HepG2 (cell line): ENCODE measurements around the gene CTPS2. TPM values are rescaled to one million over a fixed set of nuclear protein-coding genes. Genes with fewer than 3 reads are reported as not detected.
"Not testable (repeated sequence)": the region's sequence is repeated elsewhere in the genome, so short reads cannot be mapped to it uniquely, and the experiment has no call there.

Experiments used
- ATAC-seq: fragments of 200-7000 bp; cut with Tn5 transposase; 3 replicates; pipeline ENCODE4 v1.9.1; 2020; ENCODE audit warnings: mild to moderate bottlenecking, moderate library complexity
- BruUV-seq: library from RNA; stranded (reverse); fragments of 400-500 nt; replicated peaks from 2 replicates; lab custom pipeline; 2021; lab: Mats Ljungman, UMichigan
- CTCF ChIA-PET: fragments of 300-600 bp; formaldehyde crosslinking; extraction: SDS; loops from one replicate; lab custom pipeline; 2021; ENCODE audit warnings: low total read pairs, inconsistent platforms, low intra/inter-chr PET ratio; lab: Yijun Ruan, JAX
- POLR2A ChIA-PET: fragments of 350-600 bp; sonication (Branson Sonifier 250); formaldehyde crosslinking; loops from one replicate; lab custom pipeline; 2020; ENCODE audit warnings: antibody characterized with exemption, inconsistent platforms; lab: Yijun Ruan, JAX
- DNase-seq: peaks from one replicate; pipeline ENCODE4 v3.0.0-alpha.2; 2015; ENCODE audit warnings: low spot score
- FAIRE-seq: peaks from 3 replicates; lab custom pipeline; 2011; peaks lifted over from hg19 to GRCh38; lab: Jason Lieb, UNC
- H2AFZ ChIP-seq: one replicate; pipeline ENCODE4 v1.6.1; 2011; ENCODE audit warnings: low read length, inconsistent platforms
- H3K27ac ChIP-seq: fragments of 300-600 bp; 3 replicates; pipeline ENCODE4 v1.8.0; 2011; ENCODE audit warnings: mixed run types, mild to moderate bottlenecking, mixed read lengths, low read length, inconsistent platforms; ENCODE audit not compliant: insufficient read depth; ENCODE audit errors: extremely low read length
- H3K27me3 ChIP-seq, 2 experiments: fragments of 200-600 bp in 1 of 2; 2 replicates in 1 of 2; 3 replicates in 1 of 2; pipeline versions ENCODE4 v1.6.0 to v1.8.0; 2011; ENCODE audit warnings: low read length in 2 of 2, mild to moderate bottlenecking in 2 of 2, moderate library complexity in 2 of 2, inconsistent platforms in 1 of 2; ENCODE audit not compliant: insufficient read depth in 2 of 2, control insufficient read depth in 1 of 2
- H3K36me3 ChIP-seq, 2 experiments: fragments of 200-600 bp in 1 of 2; replicated peaks in 1 of 2; 2 replicates in 1 of 2; 3 replicates in 1 of 2; pipeline versions ENCODE4 v1.5.1 to v1.8.0; 2011; ENCODE audit warnings: low read length in 2 of 2, inconsistent platforms in 1 of 2; ENCODE audit not compliant: insufficient read depth in 2 of 2, control insufficient read depth in 1 of 2
- H3K4me1 ChIP-seq: 2 replicates; pipeline ENCODE4 v1.5.1; 2012; ENCODE audit warnings: low read length, inconsistent platforms; ENCODE audit not compliant: insufficient read depth
- H3K4me2 ChIP-seq: 2 replicates; pipeline ENCODE4 v1.6.0; 2011; ENCODE audit warnings: low read depth, low read length, inconsistent platforms
- H3K4me3 ChIP-seq, 3 experiments: fragments of 200-600 bp in 1 of 3; sonication (generic), shearing (Covaris generic) in 1 of 3; replicated peaks in 1 of 3; 2 replicates each; pipeline ENCODE4 v1.5.1; 2011 to 2016; ENCODE audit warnings: low read length in 3 of 3, inconsistent platforms in 2 of 3, low read depth in 2 of 3, mild to moderate bottlenecking in 2 of 3, control low read depth in 1 of 3, mixed read lengths in 1 of 3; ENCODE audit not compliant: insufficient read depth in 1 of 3
- H3K79me2 ChIP-seq: one replicate; pipeline ENCODE4 v1.6.1; 2011; ENCODE audit warnings: low read length, inconsistent platforms; ENCODE audit not compliant: insufficient read depth
- H3K9ac ChIP-seq: 2 replicates; pipeline ENCODE4 v1.6.0; 2011; ENCODE audit warnings: mild to moderate bottlenecking, low read depth, low read length, inconsistent platforms; ENCODE audit not compliant: insufficient read depth
- H3K9me3 ChIP-seq: 2 replicates; pipeline ENCODE4 v1.5.1; 2012; ENCODE audit warnings: mild to moderate bottlenecking, low read length
- H4K20me1 ChIP-seq: 2 replicates; pipeline ENCODE4 v1.6.0; 2011; ENCODE audit warnings: inconsistent platforms, mild to moderate bottlenecking, low read length, moderate library complexity; ENCODE audit not compliant: insufficient read depth
- ARNTL ChIP-seq: sonication (generic); formaldehyde crosslinking; IDR thresholded peaks from 2 replicates; pipeline ENCODE4 v1.4.0; 2020; ENCODE audit warnings: mild to moderate bottlenecking, missing genetic modification reagents
- KLF16 ChIP-seq, 2 experiments: sonication (generic) in 1 of 2; formaldehyde crosslinking in 1 of 2; IDR thresholded peaks; 2 replicates each; pipeline versions ENCODE4 v1.6.1 to v1.8.0; 2016 to 2023; ENCODE audit warnings: missing genetic modification reagents in 2 of 2, missing compliant biosample characterization in 1 of 2
- NR2F1 ChIP-seq, 2 experiments: fragments of 450-650 bp in 1 of 2; formaldehyde crosslinking in 1 of 2; IDR thresholded peaks; 2 replicates each; pipeline versions ENCODE4 v1.5.0 to v1.6.1; 2016 to 2020; ENCODE audit warnings: mild to moderate bottlenecking in 1 of 2, missing compliant biosample characterization in 1 of 2, missing genetic modification reagents in 1 of 2, moderate library complexity in 1 of 2
- NR2F6 ChIP-seq, 2 experiments: IDR thresholded peaks; 2 replicates each; pipeline ENCODE4 v1.6.1; 2016; ENCODE audit warnings: antibody characterized with exemption in 1 of 2, mild to moderate bottlenecking in 1 of 2
- RARA ChIP-seq: IDR thresholded peaks from 2 replicates; pipeline ENCODE4 v1.6.1; 2016; ENCODE audit warnings: missing genetic modification reagents, missing compliant biosample characterization
- RXRB ChIP-seq: IDR thresholded peaks from 2 replicates; pipeline ENCODE4 v1.6.1; 2016; ENCODE audit warnings: borderline replicate concordance, missing genetic modification reagents, missing compliant biosample characterization
- SOX5 ChIP-seq: IDR thresholded peaks from 2 replicates; pipeline ENCODE4 v1.6.1; 2016; ENCODE audit warnings: borderline replicate concordance
- TEAD3 ChIP-seq: optimal IDR thresholded peaks from 2 replicates; pipeline ENCODE3; 2016; ENCODE audit warnings: borderline replicate concordance
- ZNF12 ChIP-seq: sonication (generic); formaldehyde crosslinking; IDR thresholded peaks from 2 replicates; pipeline ENCODE4 v1.5.0; 2020; ENCODE audit warnings: missing genetic modification reagents
- WGBS: methylation state at CpG from one replicate; pipeline ENCODE4 v1.1.6; 2017; ENCODE audit warnings: low lambda C conversion rate; 5-methylcytosine and 5-hydroxymethylcytosine counted together
- in situ Hi-C: cut with HindIII; loops from 2 replicates; pipeline ENCODE4 v1.10.0; 2017; ENCODE audit warnings: low pct_unique_long_range_greater_than_20kb; ENCODE audit not compliant: extremely low pct_ligation_motif_present
- intact Hi-C: fragments of 100-400 bp; cut with micrococcal nuclease; formaldehyde crosslinking; loops from one replicate; pipeline ENCODE4 v1.10.0; 2022; ENCODE audit not compliant: unreplicated experiment
- polyA plus RNA-seq, 8 experiments: library from polyadenylated mRNA; depleted of rRNA in 3 of 8; stranded (reverse) in 7 of 8; unstranded in 1 of 8; fragments of >200 nt; fragmentation: Illumina TruSeq in 4 of 8; extraction: Trizol in 4 of 8; gene quantifications; 2 replicates each; pipeline versions ENCODE4 v1.2.1 to v1.2.3, GENCODE V29; 2011 to 2016; ENCODE audit warnings: low read depth in 4 of 8, missing spikeins in 1 of 8, mixed read lengths in 1 of 8; ENCODE audit not compliant: insufficient read depth in 1 of 8
- total RNA-seq, 5 experiments: library from RNA; depleted of rRNA; stranded (reverse); fragments of >200 nt; fragmentation: Illumina TruSeq; extraction: Trizol; gene quantifications; 2 replicates each; pipeline ENCODE4 v1.2.3, GENCODE V29; 2016; ENCODE audit warnings: low read depth in 1 of 5
- TF ChIP-seq, protein P1 (sequence below): IDR thresholded peaks from 2 replicates; pipeline ENCODE4 v1.4.0; 2020; ENCODE audit warnings: mild to moderate bottlenecking, missing genetic modification reagents
- TF ChIP-seq, protein P2 (sequence below): IDR thresholded peaks from 2 replicates; pipeline ENCODE4 v1.6.1; 2016; ENCODE audit warnings: control low read depth

Gene CTPS2
- total and polyA plus RNA-seq, 2 of the 13 experiments (the other 11 are each of a cell fraction or from before 2014, with no cell fraction given), result 10.3 to 26.1 TPM

DNA sequence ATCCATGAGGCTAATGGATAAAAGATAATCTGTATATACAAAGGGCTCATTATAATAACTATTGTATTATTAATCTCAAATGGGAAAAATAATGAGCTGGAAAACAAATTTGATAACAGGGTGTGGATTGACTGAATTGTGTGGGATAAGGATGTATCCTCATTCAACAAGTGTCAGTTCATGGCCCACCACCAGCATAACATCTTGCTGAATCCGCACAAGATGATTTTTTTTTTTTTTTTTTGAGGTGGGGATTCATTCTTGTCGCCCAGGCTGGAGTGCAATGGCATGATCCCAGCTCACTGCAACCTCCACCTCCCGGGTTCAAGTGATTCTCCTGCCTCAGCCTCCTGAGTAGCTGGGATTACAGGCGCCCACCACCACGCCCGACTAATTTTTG is 3.2 kb upstream of the CTPS2 start:
- H3K9me3 ChIP-seq, POLR2A ChIA-PET, DNase-seq, H3K9ac ChIP-seq, ATAC-seq, H3K4me3 ChIP-seq, FAIRE-seq, in situ Hi-C loops, H2AFZ ChIP-seq, H3K27ac ChIP-seq, CTCF ChIA-PET, H3K27me3 ChIP-seq, H3K4me2 ChIP-seq, BruUV-seq, H4K20me1 ChIP-seq, H3K36me3 ChIP-seq: not testable (repeated sequence)
- intact Hi-C loops, result loop anchor here (10.0 kb wide), 2 partner anchors 69 to 1841 kb away; partner anchors contain the start of genes FANCB, MOSPD2 and TXLNG
- peaks cover 24% of the 10 kb centered on the region for H3K4me1 ChIP-seq
- WGBS, result 92% methylated on average over 5 of the region's 6 CpGs
- H3K79me2 ChIP-seq, result peaks cover 18% of the 10 kb centered on the region

- no peaks in the 10 kb centered on the region for H3K36me3 ChIP-seq
- peak overlapping the region; percentile 12; the same call in 1 of the 2 replicates for H3K4me2 ChIP-seq
- intact Hi-C loops, result loop anchor here (10.0 kb wide), 2 partner anchors 70 to 1840 kb away; partner anchors contain the start of genes FANCB, MOSPD2 and TXLNG
- DNase-seq (no peak), ATAC-seq (no peak), FAIRE-seq (no peak)
- H3K4me3 ChIP-seq, result no peak overlapping the region
- no peaks in the 10 kb centered on the region for H3K9me3 ChIP-seq
- no peak overlapping the region for H2AFZ ChIP-seq
- H3K9ac ChIP-seq, result no peak overlapping the region
- peak overlapping the region; percentile 35 for H3K27ac ChIP-seq
- ChIA-PET CTCF (no interaction called here), POLR2A (interaction anchor here (1.6 kb wide), 1 partner anchor 57 kb away, joined by 7 read pairs; no protein-coding TSS in a partner anchor)
- BruUV-seq, result no TSS peak
- peaks cover 32% of the 10 kb centered on the region for H3K4me1 ChIP-seq
- H3K27me3 ChIP-seq, result no peaks in the 10 kb centered on the region; a peak in 1 of 5 replicates
- WGBS, result 33% methylated on average over 7 of the region's 8 CpGs
- H3K79me2 ChIP-seq, result peaks cover 8% of the 10 kb centered on the region
- in situ Hi-C loops, result no loop called here
- no peaks in the 10 kb centered on the region for H4K20me1 ChIP-seq
- TF ChIP-seq, protein P1, sequence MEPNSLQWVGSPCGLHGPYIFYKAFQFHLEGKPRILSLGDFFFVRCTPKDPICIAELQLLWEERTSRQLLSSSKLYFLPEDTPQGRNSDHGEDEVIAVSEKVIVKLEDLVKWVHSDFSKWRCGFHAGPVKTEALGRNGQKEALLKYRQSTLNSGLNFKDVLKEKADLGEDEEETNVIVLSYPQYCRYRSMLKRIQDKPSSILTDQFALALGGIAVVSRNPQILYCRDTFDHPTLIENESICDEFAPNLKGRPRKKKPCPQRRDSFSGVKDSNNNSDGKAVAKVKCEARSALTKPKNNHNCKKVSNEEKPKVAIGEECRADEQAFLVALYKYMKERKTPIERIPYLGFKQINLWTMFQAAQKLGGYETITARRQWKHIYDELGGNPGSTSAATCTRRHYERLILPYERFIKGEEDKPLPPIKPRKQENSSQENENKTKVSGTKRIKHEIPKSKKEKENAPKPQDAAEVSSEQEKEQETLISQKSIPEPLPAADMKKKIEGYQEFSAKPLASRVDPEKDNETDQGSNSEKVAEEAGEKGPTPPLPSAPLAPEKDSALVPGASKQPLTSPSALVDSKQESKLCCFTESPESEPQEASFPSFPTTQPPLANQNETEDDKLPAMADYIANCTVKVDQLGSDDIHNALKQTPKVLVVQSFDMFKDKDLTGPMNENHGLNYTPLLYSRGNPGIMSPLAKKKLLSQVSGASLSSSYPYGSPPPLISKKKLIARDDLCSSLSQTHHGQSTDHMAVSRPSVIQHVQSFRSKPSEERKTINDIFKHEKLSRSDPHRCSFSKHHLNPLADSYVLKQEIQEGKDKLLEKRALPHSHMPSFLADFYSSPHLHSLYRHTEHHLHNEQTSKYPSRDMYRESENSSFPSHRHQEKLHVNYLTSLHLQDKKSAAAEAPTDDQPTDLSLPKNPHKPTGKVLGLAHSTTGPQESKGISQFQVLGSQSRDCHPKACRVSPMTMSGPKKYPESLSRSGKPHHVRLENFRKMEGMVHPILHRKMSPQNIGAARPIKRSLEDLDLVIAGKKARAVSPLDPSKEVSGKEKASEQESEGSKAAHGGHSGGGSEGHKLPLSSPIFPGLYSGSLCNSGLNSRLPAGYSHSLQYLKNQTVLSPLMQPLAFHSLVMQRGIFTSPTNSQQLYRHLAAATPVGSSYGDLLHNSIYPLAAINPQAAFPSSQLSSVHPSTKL (CRISPR knock-in tag), result peak; percentile 34; the same call in 1 of the 2 replicates
- peak; percentile 57; the same call in 1 of the 2 replicates for TF ChIP-seq NR2F6 (IDR thresholded peaks at IDR 0.05)
- peak; percentile 79 for TF ChIP-seq NR2F6 (CRISPR knock-in tag; IDR thresholded peaks at IDR 0.05)
- TF ChIP-seq NR2F1 (CRISPR knock-in tag; IDR thresholded peaks at IDR 0.05), result peak; percentile 43 to 50; a peak in 2 of 4 replicates
- TF ChIP-seq, protein P2, sequence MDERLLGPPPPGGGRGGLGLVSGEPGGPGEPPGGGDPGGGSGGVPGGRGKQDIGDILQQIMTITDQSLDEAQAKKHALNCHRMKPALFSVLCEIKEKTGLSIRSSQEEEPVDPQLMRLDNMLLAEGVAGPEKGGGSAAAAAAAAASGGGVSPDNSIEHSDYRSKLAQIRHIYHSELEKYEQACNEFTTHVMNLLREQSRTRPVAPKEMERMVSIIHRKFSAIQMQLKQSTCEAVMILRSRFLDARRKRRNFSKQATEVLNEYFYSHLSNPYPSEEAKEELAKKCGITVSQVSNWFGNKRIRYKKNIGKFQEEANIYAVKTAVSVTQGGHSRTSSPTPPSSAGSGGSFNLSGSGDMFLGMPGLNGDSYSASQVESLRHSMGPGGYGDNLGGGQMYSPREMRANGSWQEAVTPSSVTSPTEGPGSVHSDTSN, result no peak
- TF ChIP-seq KLF16 (CRISPR knock-in tag; IDR thresholded peaks at IDR 0.05), result no peak
- TF ChIP-seq RXRB (CRISPR knock-in tag), result 0 out of 2 replicates have a peak, but pooled peaks have one; percentile 25
- 0 out of 2 replicates have a peak, but pooled peaks have one; percentile 53 for TF ChIP-seq ARNTL (CRISPR knock-in tag)
- peak; percentile 45 for TF ChIP-seq RARA (CRISPR knock-in tag)
- peak; percentile 12 for TF ChIP-seq TEAD3 (CRISPR knock-in tag)
- TF ChIP-seq SOX5 (CRISPR knock-in tag), result peak; percentile 16; the same call in 1 of the 2 replicates
- no peak for TF ChIP-seq ZNF12 (CRISPR knock-in tag)
Measured at GRCh38 chrX:16714504-16714903, 2.0 kb upstream of the CTPS2 start.
